Uterus (tissue), 4 donors: Measurements from ENCODE around the gene C5orf15. TPM values are rescaled to one million over a fixed set of nuclear protein-coding genes. Genes with fewer than 3 reads are reported as not detected.

Source experiments
- DNase-seq, 2 donors: peaks; one replicate each; pipeline ENCODE4 v3.0.0-alpha.2; 2019 to 2020
- H3K27ac ChIP-seq, 2 donors: fragments of 200-600 bp; sonication (generic); 1 replicate in 1 of 2; 2 replicates in 1 of 2; pipeline ENCODE4 v1.5.1; 2016 to 2018
- H3K27me3 ChIP-seq, 2 donors: fragments of 200-600 bp; sonication (generic); one replicate each; pipeline ENCODE4 v1.5.1; 2018 to 2019; ENCODE audit warnings: control low read depth in 1 of 2
- H3K36me3 ChIP-seq, 2 donors: fragments of 200-600 bp; sonication (generic); one replicate each; pipeline ENCODE4 v1.5.1; 2019; ENCODE audit warnings: control low read depth in 1 of 2
- H3K4me1 ChIP-seq, 2 donors: fragments of 200-600 bp; sonication (generic); one replicate each; pipeline ENCODE4 v1.5.1; 2018 to 2019; ENCODE audit warnings: control low read depth in 1 of 2
- H3K4me3 ChIP-seq, 2 donors: fragments of 200-600 bp; sonication (generic); 1 replicate in 1 of 2; 2 replicates in 1 of 2; pipeline ENCODE4 v1.5.1; 2018 to 2019; ENCODE audit warnings: mild to moderate bottlenecking in 1 of 2
- H3K9me3 ChIP-seq, 2 donors: fragments of 200-600 bp; sonication (generic); one replicate each; pipeline ENCODE4 v1.5.1; 2019; ENCODE audit warnings: control low read depth in 1 of 2
- CTCF ChIP-seq, 4 experiments: fragments of 200-600 bp in 2 of 4; fragments of 450-650 bp in 2 of 4; sonication (generic) in 2 of 4; IDR thresholded peaks; one replicate each; pipeline ENCODE4 v1.5.1; 2016 to 2019; ENCODE audit warnings: antibody characterized with exemption in 4 of 4, mild to moderate bottlenecking in 2 of 4, moderate library complexity in 1 of 4
- POLR2A ChIP-seq, 2 donors: fragments of 450-650 bp; IDR thresholded peaks; one replicate each; pipeline ENCODE4 v1.6.1; 2016; ENCODE audit warnings: antibody characterized with exemption in 2 of 2, mild to moderate bottlenecking in 1 of 2, moderate library complexity in 1 of 2
- intact Hi-C: fragments of 100-400 bp; cut with DNase I; formaldehyde crosslinking; loops from one replicate; pipeline ENCODE4 v1.15.1; 2023; ENCODE audit warnings: low total_unique reads
- total RNA-seq, 4 donors: library from RNA; depleted of rRNA in 3 of 4; stranded (reverse); fragments of >200 nt in 3 of 4; gene quantifications; one replicate each; pipeline versions ENCODE4 v1.1.0 to v1.2.4, GENCODE V29; 2014 to 2023
- donor health status: DM: yes; HTN: yes; CAD: no.

Gene C5orf15
- total RNA-seq, 4 donors from 2014 or later = 10.5 to 98.9 (median 27.5) TPM

GRCh38 chr5:133992429-133993155, 24.2 kb upstream of the C5orf15 start:
- Histone ChIP-seq H3K27ac (no peak overlapping the region), H3K4me1 (peaks cover 0 to 17% of the 10 kb centered on the region in 2 donors)

GRCh38 chr5:133991171-133991910, 22.9 kb upstream of the C5orf15 start:
- no peaks in the 10 kb centered on the region for H3K27me3 ChIP-seq

More at GRCh38 chr5:133992429-133993155, 24.2 kb upstream of the C5orf15 start:
- Histone ChIP-seq H3K36me3 (no peaks in the 10 kb centered on the region), H3K4me3 (no peak overlapping the region), H3K9me3 (no peaks in the 10 kb centered on the region), H3K27me3 (no peaks in the 10 kb centered on the region)
- TF ChIP-seq CTCF (IDR thresholded peaks at IDR 0.05) (no peak), POLR2A (IDR thresholded peaks at IDR 0.05) (no peak)
- no peak for DNase-seq
- intact Hi-C loops = no loop called here

GRCh38 chr5:133990396-133990795, 22.0 kb upstream of the C5orf15 start:
- no peak for TF ChIP-seq CTCF (IDR thresholded peaks at IDR 0.05)
- TF ChIP-seq POLR2A (IDR thresholded peaks at IDR 0.05) = no peak
- no peak for DNase-seq
- Histone ChIP-seq H3K4me3 (no peak overlapping the region), H3K27ac (no peak overlapping the region), H3K9me3 (no peaks in the 10 kb centered on the region), H3K27me3 (no peaks in the 10 kb centered on the region), H3K36me3 (no peaks in the 10 kb centered on the region), H3K4me1 (peaks cover 0 to 11% of the 10 kb centered on the region in 2 donors)
- intact Hi-C loops = no loop called here

More at GRCh38 chr5:133991171-133991910, 22.9 kb upstream of the C5orf15 start:
- Histone ChIP-seq H3K9me3 (no peaks in the 10 kb centered on the region), H3K4me3 (no peak overlapping the region), H3K27ac (no peak overlapping the region), H3K4me1 (peaks cover 0 to 17% of the 10 kb centered on the region in 2 donors), H3K36me3 (no peaks in the 10 kb centered on the region)
- TF ChIP-seq CTCF (IDR thresholded peaks at IDR 0.05) (no peak), POLR2A (IDR thresholded peaks at IDR 0.05) (no peak)
- intact Hi-C loops = no loop called here
- no peak for DNase-seq

GRCh38 chr5:133985540-133986180, 17.2 kb upstream of the C5orf15 start:
- H3K9me3 ChIP-seq = no peaks in the 10 kb centered on the region
- no peaks in the 10 kb centered on the region for H3K27me3 ChIP-seq
- no peak for DNase-seq
- intact Hi-C loops = no loop called here
- TF ChIP-seq POLR2A (IDR thresholded peaks at IDR 0.05) (no peak), CTCF (IDR thresholded peaks at IDR 0.05) (no peak)
- H3K36me3 ChIP-seq = no peaks in the 10 kb centered on the region
- H3K4me1 ChIP-seq = no peaks in the 10 kb centered on the region
- H3K27ac ChIP-seq = no peak overlapping the region
- H3K4me3 ChIP-seq = no peak overlapping the region

GRCh38 chr5:133983674-133984073, 15.2 kb upstream of the C5orf15 start:
- H3K9me3 ChIP-seq = no peaks in the 10 kb centered on the region
- DNase-seq = no peak
- H3K4me3 ChIP-seq = no peak overlapping the region
- no peaks in the 10 kb centered on the region for H3K4me1 ChIP-seq
- H3K27ac ChIP-seq = no peak overlapping the region
- H3K36me3 ChIP-seq = no peaks in the 10 kb centered on the region
- H3K27me3 ChIP-seq = no peaks in the 10 kb centered on the region
- intact Hi-C loops = no loop called here
- TF ChIP-seq POLR2A (IDR thresholded peaks at IDR 0.05) = no peak
